Erythroblast (primary cell): Measurements from ENCODE around the gene IGLL5.
A peak's percentile ranks its signal among the peaks of the same experiment; 100 is the strongest.

ENCODE experiments used
- DNase-seq, 2 experiments: peaks; one replicate each; lab custom pipeline; 2025; lab: John Stamatoyannopoulos, UW
- GATA1 ChIP-seq: IDR thresholded peaks from 2 replicates; pipeline ENCODE4 v1.6.1; 2011; ENCODE audit warnings: low read depth, mild to moderate bottlenecking, control low read depth, low read length, moderate library complexity
- POLR2A ChIP-seq: IDR thresholded peaks from 2 replicates; pipeline ENCODE4 v1.6.1; 2011; ENCODE audit warnings: mild to moderate bottlenecking, low read length

IGLL5 gene

DNA sequence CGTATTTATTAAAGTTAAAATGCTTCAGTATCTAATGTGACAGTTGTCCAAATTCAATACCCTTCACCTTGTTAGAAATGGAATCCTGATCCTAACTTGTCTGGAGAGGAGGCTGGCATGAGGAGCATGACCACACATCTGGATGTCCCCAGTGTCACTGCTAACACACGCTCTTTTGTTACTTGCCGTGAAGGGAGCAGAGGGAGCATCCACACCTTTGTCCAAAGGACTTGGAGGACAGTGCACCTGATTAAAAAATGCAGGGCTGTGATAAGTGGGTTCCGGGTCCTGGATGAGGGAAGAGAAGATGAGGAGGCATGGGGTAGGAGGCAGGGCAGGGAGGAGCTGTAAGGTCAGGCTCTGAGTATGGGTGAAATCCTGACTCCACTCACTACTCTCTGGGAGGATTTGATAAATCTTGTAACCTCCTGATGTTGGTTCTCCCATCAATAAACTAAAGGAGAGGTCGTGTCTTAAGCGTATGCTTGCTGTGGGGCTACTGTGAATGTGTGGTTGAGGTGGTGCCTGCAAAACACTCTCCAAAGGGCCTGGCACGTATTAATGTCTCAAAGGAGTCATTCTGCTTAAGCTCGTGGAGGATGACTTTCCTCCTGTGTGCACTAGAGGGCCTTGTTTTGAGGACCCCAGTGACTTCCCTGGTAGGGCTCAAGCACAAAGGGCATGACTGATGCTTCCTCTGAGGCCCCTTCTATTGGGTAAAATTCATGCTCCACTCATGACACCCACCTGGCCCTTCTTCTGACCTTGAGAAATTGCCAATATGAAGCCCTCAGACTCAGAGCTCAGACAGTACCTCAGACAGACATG, 16.8 kb upstream of the IGLL5 start:
- TF ChIP-seq GATA1 (no peak), POLR2A (no peak)
- no peak for DNase-seq

DNA sequence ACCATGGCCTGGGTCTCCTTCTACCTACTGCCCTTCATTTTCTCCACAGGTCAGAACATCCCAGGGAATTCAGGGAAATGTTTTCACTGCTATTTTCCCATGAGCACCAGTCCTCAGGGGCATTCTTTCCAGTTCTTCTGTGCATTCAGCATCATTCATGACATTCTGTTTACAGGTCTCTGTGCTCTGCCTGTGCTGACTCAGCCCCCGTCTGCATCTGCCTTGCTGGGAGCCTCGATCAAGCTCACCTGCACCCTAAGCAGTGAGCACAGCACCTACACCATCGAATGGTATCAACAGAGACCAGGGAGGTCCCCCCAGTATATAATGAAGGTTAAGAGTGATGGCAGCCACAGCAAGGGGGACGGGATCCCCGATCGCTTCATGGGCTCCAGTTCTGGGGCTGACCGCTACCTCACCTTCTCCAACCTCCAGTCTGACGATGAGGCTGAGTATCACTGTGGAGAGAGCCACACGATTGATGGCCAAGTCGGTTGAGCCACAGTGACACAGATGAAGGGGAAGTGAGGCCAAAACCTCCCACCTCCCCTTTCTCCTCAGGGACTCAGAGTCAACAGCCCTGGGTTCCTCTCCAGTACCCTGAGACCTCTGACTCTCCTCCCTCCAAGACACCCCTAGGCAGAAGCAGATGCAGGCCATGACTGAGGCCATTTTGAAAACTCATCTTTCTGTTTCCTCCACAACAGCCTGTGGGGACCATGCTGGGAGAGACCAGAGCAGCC, 15.9 kb upstream of the IGLL5 start:
- TF ChIP-seq POLR2A = no peak
- no peak for TF ChIP-seq GATA1
- no peak for DNase-seq

GRCh38 chr22:22872722-22873708, 14.6 kb upstream of the IGLL5 start:
- DNase-seq = no peak
- TF ChIP-seq POLR2A = no peak
- TF ChIP-seq GATA1 = no peak

GRCh38 chr22:22877523-22878210, 9.9 kb upstream of the IGLL5 start:
- no peak for TF ChIP-seq POLR2A
- TF ChIP-seq GATA1 = no peak
- peak; percentile 43 to 75 for DNase-seq

- DNase-seq = no peak
- TF ChIP-seq GATA1 (no peak), POLR2A (no peak)
Measured at GRCh38 chr22:22878211-22878570, 9.4 kb upstream of the IGLL5 start.

DNA sequence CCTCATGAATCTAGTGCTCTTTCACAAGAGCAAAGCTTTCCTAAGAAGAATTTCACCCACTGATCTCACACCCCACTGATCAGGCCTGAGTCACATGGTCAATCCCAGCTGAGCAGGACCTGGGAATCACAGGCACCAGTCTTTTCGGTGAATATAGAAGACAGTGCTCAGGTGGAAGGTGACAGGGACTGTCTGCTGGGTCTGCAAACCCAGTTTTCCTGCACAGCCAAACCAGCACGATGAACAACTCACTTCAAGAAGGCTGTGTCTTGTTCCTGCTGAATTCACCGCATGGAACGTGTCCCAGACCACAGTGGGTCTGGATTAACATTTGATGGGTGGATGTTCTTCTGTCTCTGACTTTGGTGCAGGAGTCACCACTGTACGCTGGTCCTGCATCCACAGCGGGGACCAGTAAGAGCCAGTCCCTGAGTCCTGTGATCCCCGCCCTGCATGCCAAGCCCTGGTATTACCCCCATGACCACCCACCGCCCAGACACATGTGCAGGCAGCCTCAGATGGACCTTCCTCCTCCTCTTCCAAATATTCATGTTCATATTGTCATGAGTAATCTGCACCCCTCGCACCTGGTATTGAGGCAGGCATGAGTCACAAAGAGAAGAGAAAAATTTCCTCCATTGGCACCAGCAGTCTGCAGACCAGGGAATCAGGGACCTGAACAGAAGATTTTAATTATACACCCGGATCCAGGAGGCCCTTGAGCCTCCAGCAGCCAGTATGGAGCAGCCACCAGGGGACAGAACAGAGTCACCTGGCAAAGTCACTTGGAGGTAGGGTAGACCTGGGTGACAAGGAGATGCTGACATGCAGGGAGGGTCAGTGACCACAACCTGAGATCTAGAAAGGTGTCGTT, 8.6 kb upstream of the IGLL5 start:
- DNase-seq = no peak
- TF ChIP-seq POLR2A (no peak), GATA1 (no peak)

- DNase-seq = no peak
- TF ChIP-seq GATA1 = no peak
- TF ChIP-seq POLR2A = no peak
Measured at GRCh38 chr22:22879675-22880155, 7.9 kb upstream of the IGLL5 start.

DNA sequence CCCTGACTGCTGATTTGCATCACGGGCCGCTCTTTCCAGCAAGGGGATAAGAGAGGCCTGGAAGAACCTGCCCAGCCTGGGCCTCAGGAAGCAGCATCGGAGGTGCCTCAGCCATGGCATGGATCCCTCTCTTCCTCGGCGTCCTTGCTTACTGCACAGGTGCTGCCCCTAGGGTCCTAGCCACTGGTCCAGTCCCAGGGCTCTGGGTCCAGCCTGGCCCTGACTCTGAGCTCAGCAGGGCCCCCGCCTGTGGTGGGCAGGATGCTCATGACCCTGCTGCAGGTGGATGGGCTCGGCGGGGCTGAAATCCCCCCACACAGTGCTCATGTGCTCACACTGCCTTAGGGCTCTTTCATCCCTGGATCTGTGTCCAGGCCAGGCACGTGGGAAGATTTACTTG, 7.0 kb upstream of the IGLL5 start:
- TF ChIP-seq POLR2A = no peak
- TF ChIP-seq GATA1 = no peak

GRCh38 chr22:22881116-22882000, 6.3 kb upstream of the IGLL5 start:
- no peak for TF ChIP-seq GATA1
- DNase-seq = no peak

More for the DNA sequence above, 7.0 kb upstream of the IGLL5 start:
- no peak for DNase-seq

- TF ChIP-seq GATA1 = no peak
- no peak for TF ChIP-seq POLR2A
- DNase-seq = no peak
Measured at GRCh38 chr22:22882033-22882717, 5.4 kb upstream of the IGLL5 start.
